ENCODE measurements around the gene GFM2.
"Not testable (repeated sequence)": the region's sequence is repeated elsewhere in the genome, so short reads cannot be mapped to it uniquely, and the experiment has no call there.

GFM2 gene, protein sequence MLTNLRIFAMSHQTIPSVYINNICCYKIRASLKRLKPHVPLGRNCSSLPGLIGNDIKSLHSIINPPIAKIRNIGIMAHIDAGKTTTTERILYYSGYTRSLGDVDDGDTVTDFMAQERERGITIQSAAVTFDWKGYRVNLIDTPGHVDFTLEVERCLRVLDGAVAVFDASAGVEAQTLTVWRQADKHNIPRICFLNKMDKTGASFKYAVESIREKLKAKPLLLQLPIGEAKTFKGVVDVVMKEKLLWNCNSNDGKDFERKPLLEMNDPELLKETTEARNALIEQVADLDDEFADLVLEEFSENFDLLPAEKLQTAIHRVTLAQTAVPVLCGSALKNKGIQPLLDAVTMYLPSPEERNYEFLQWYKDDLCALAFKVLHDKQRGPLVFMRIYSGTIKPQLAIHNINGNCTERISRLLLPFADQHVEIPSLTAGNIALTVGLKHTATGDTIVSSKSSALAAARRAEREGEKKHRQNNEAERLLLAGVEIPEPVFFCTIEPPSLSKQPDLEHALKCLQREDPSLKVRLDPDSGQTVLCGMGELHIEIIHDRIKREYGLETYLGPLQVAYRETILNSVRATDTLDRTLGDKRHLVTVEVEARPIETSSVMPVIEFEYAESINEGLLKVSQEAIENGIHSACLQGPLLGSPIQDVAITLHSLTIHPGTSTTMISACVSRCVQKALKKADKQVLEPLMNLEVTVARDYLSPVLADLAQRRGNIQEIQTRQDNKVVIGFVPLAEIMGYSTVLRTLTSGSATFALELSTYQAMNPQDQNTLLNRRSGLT

DNA sequence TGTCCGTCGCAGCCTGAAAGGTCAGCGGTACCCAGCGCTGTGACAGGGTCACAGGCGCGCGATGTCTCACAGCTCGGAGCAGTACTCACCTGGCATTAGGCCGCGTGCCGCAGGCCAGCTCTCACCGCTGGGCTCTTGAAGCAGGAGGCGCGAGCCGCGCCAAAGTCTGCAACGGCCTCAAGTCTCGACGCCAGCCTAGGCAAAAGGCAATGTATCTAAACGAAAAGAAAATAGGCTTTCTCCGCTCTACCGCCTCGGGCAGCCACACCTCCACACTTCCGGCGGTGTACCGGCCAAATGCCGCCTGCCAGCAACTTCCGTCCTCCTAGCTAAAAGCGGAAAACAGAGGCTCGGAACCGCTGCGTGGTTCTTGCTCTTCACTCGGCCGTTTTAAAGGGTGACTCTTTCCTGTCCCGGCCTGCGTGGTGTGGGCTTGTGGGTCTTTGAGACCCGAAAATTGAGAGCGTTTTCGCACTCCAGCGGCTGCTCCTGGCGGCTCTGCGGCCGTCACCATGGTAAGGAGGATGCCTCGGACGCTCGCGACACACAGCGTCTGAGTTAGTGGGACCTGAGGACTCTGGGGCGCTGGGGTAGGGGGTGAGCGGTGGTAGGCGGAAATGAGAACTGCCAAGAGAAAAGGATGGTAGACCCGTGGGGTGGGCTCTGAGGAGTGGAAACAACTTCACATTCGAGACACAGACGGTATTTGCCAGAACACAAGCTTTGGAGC is at the start of gene GFM2, which contains the start of gene NSA2:
GFM2 (minus strand) TSS at position 269 of the 730 bp plus-strand sequence. CDS start 3,375 bp downstream, outside the sequence.
NSA2 (plus strand) TSS at position 401 of the 730 bp plus-strand sequence; CDS start at position 513, 112 bp downstream.
- peak; percentile 91 for DNase-seq

DNA sequence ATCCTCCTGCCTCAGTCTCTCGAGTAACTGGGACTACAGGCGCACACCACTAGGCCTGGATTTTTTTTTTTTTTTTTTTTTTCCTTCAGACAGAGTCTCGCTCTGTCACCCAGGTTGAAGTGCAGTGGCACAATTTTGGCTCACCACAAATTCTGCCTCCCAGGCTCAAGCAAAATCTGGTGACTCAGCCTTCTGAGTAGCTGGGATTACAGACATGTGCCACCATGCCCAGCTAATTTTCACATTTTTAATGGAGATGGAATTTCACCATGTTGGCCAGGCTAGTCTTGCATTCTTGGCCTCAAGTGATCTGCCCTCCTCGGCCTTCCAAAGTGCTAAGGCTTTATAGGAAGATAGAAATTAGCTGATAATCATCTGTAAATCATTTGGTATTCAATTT is 44.0 kb upstream of the GFM2 start:
- no peak for DNase-seq

DNA sequence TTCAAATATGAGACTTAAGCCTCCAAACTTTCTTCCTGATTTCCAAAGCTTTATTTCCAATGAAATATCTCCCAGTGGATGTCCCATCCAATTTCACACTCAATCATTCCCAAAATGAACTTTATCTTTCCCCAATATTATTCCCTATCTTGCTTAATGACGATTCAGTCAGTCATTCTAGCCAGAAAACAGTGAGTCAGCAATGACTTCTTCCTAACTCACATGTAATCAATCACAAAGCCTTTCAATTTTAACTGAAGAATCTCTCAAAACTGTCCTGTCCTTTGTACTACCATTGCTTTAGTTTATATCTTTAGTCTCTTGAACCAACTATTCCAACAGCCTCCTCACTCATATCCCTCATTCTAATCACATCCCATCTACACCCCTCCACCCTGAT is 35.0 kb upstream of the GFM2 start:
- DNase-seq, result peak; percentile 56

DNA sequence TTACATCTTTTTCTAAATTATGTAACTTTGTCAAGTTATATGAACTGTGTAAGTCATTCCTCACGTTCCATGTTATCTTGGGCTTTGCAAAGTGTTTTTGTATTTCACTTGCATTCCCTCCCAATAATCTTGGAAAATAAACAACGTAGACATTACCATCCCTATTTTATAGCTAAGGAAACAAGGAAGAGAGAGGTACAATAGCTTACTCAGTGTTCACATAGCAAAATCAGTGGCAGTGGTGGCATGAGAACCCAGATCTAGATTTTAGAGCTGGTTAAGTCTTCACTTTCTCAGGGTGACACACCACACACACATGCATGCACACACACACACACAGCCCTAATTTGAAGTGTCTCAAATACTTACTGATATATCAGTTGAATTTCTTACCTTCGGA is 34.3 kb upstream of the GFM2 start:
- no peak for DNase-seq

DNA sequence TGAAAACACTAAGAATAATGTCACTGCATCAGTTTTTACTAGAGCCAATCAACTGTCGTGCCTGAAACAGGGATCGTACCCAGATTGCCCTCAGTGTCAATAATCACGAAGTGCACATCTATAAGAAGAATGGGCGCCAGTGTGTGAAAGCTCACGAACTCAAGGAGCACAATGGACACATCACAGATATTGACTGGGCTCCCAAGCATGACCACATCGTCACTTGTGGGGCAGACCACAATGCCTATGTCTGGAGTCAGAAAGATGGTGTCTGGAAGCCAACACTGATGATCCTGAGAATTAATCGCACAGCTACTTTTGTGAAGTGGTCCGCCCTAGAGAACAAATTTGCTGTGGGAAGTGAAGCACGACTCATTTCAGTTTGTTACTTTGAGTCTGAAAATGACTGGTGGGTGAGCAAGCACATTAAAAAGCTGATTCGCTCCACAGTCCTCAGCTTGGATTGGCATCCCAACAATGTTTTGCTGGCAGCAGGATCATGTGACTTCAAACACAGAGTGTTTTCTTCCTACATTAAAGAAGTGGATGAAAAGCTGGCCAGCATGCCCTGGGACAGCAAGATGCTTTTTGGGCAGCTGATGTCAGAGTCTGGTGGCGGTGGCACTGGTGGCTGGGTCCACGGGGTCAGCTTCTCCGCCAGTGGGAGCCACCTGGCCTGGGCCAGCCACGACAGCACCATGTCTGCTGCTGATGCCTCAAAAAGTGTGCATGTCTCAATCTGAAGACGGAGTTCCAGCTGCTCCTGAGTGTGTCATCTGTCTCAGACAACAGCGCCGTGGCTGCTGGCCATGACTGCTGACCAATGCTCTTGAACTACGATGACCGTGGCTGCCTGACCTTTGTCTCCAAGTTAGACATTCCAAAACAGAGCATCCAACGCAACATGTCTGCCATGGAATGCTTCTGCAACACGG is 32.3 kb upstream of the GFM2 start:
- peak; percentile 5 for DNase-seq

DNA sequence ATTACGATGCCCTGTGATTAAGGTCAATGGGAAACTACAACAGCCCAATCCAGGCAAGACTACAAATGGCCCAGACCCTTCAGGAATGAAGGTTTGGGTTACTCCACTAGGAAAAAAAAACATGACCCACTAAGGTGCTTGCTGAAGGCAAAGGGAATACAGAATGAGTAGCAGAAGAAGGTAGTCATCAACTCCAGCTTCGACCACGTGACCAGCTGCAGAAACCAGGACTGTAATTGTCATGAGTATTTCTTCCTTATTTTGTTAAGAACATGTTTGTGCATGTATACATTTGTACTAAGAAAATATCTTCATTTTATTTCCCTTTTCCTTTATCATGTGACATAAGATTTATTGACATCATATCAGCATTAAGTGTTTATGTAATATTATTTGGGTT is 24.8 kb upstream of the GFM2 start:
- not testable (repeated sequence) for DNase-seq

DNA sequence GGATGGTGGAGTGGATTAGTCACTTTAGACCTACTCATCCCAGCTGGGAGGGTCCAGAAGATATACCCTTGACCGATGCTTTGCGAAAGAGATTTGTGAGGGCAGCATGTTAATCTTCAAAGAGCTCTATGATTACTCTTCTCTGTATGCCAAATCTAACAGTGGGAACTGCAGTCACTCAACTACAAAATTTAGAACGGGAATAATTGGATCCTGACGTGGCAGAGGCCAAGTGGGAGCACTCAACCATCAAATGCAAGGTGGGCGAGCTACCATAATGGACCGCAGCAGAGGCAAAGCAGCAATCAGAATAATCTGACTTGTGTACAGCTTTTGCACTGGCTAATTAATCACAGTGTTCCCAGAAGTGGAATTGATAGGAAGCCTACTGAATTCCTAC is 20.5 kb upstream of the GFM2 start:
- no peak for DNase-seq

DNA sequence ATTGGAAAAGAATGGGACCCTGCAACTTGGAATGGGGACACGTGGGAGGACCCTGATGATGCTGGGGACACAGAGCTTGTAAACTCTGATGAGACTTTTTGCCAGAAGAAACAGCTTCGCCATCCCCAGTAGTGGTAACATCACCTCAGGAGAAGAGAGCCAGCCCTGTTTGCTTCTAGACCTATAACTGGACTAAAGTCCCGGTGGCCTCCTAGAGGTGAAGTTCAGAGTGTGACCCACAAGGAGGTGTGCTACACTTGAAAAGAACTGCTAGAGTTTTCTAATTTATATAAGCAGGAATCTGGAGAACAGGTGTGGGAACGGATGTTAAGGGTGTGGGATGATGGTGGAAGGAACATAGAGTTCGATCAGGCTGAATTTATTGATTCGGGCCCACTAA is 19.9 kb upstream of the GFM2 start:
- no peak for DNase-seq

DNA sequence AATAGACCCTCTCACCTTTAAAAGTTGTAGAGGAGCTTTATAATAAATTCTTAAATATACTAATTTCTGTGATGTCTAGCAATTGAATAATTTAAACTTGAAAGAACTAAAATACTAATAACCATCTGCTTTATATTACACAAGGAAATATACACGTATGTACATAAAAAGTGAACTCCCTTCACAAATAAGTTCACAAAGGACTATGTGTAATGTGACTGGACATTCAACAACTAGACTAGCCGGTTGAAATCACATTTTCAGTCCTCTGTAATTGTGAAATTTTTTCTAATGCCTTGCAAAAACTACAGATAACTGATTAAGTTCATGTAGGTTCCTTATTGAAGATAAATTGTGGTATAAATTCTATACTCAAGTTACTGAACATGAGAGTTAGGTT is 11.7 kb upstream of the GFM2 start:
- no peak for DNase-seq

DNA sequence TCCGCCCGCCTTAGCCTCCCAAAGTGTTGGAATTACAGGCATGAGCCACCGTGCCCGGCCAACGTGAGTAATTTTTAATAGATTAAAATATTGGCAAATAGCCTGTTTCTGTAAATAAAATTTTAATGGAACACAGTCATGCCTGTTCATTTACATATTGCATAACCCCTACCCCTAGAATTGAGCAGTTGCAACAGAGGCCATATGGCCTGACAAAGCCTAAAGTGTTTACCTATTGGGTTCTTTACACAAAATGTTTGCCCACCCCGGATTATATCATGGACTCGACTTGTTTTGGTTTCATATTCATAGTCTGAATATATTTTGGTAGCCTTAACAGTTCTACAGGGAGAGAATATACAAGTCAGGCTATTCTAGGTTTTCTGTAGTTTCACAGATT is 5.4 kb upstream of the GFM2 start:
- DNase-seq, result peak; percentile 51

DNA sequence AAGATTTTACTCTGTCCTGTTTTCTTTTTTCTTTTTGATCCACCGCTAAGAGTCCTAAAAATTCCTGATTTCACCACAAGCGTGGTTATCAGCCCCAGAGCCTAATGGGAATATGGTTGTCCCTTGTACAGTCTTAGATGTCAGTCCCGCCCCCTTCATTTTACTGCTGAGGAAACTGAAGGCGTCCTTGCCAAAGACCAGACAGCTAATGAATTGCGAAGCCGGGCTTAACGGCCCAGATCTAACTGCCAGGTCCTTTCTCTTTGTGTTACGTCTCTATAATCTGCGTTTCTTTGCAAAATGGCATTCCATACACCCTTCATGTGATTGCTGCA is 629 bp upstream of the GFM2 start:
- DNase-seq, result peak; percentile 49

DNA sequence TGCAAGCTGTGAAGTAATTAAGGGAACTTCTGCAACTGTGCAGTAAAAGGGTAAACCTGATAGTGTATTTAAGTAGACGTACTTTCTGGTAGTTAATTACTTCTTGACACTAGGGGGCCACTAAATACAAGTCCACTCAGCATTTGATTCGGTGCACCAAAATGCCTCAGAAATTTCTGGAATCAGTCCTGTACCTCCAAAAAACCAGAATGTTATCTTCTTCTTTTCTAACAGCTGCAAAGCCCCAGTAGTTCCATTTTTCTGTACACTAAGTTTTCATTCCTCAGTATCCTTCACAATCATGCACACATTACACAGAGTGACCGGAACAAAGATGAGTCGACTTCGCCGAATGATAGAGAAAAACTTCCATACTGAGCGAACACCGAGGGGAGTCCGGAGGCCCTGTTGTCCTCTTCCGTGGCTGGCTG is 484 bp downstream of the GFM2 start:
- peak; percentile 53 for DNase-seq

DNA sequence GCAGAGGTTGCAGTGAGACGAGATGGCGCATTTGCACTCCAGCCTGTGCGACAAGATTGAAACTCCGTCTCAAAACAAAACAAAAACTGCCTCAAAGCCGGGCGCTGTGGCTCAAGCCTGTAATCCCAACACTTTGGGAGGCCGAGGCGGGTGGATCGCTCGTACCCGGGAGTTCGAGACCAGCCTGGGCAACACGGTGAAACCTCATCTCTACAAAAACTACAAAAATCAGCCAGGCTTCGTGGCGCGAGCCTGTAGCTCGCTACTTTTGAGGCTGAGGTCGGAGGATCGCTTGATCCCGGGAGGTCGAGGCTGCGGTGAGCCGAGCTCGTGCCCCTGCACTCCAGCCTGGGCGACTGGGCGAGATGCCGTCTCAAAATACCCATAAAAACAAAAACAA is 988 bp downstream of the GFM2 start:
- DNase-seq, result no peak

DNA sequence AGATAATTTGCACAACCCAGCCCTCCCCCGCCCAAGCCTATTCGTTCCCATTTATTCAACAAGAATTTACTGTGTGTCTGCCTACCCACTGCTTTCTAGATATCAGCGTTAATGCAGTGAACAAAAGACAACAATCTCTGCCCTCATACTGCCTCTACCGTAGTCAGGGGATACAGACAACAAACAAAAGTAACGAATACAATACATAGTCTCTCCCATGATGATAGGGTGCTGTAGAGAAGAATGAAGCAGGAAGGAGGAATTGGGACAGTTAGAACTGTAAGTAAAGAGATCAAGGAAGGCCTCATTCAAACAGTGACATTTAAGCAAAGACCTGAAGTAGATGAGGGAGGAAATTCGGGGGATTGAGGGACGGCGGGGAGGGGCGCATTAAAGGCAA is 1.7 kb downstream of the GFM2 start:
- no peak for DNase-seq

DNA sequence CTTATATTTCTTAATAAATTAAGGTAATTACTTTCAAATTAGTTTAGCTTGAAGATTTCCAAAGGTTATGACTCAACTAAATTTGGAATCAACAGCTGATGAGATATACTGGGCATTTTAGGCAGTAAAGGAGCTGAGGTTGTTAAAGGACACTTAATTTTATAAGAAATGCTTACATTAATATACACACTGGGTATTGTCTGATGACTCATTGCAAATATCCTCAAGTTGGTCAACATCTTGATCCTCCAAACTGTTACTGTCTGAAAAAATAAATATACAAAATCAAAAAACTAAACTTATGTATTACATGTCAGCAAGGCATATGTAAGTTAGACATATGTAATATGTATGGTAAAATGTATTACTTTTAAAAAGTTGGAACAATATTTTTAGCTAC is 3.4 kb downstream of the GFM2 start:
- DNase-seq, result no peak

DNA sequence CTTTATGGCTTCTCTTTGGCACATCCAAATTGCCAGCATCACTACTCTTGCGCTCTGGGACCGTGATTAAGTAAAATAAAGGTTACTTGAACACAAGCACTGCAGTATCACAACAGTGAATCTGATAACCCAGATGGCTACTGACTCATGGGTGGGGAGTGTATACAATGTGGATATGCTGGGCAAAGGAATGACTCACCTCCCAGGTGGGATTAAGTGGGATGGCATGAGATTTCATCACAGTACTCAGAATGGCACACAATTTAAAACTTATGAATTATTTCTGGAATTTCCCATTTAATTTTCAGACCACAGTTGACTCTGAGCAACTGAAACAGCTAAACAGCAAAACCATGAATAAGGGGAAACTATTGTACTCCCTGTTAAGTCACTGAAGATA is 4.3 kb downstream of the GFM2 start:
- DNase-seq, result peak; percentile 65

DNA sequence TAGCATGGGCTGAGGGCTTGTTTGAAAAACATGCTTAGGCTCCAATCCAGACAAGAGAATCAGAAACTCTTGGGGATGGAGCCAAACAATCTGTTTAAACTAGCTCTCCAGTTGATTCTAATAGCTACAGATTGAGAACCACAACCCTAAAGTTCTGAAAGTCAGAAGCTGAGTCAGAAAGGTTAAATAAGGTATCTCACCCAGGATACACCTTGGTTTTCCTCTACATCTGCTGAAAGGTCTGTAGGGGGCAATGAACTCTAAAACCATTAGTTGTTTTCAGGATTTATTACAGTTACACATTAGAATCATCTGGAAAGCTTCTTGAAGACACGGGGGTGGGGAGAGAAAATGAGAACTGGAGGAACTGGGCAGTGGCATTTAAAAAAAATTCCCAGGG is 5.7 kb downstream of the GFM2 start:
- DNase-seq, result no peak

DNA sequence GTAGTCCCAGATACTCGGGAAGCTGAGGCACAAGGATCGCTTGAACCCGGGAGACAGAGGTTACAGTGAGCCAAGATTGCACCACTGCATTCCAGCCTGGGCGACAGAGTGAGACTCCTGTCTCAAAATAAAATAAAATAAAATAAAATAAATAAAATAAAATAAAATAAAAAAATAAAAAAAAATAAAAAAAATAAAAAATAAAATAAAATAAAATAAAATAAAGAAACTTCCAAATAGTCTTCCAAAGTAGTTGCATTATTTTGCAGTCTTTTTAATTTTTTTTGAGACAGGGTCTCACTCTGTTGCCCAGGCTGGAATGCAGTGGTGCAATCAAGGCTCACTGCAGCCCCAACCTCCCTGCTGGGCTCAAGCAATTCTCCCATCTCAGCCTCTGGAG is 18.2 kb downstream of the GFM2 start:
- not testable (repeated sequence) for DNase-seq

DNA sequence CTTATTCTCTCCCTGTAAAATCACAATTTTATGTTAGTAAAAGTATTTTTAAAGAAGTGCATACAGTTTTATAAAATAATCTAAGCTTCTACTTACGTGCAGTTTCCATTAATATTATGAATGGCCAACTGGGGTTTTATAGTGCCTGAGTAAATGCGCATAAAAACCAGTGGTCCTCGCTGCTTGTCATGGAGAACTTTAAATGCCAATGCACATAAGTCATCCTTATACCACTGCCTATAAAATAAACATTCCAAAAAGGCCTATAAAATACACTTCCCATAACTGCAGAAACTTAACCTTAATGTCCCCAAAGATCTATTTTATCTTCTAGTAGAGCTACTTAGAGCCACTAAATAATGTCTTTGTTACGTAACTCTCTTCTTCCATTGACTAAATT is 28.5 kb downstream of the GFM2 start:
- no peak for DNase-seq

DNA sequence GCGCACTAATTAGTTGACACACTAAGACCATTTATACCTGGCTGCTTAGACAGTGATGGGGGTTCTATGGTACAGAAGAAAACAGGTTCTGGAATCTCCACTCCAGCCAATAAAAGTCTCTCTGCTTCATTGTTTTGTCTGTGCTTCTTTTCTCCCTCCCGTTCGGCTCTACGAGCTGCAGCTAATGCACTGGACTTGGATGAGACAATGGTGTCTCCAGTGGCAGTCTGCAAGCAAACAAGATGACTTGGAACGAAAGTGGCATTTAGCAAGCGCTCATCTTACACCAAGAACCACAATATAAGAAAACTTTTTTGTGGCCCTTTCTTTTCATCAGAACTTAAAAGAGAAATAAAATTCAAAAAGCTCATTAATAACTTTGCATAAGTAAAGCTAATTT is 30.2 kb downstream of the GFM2 start:
- DNase-seq, result no peak

DNA sequence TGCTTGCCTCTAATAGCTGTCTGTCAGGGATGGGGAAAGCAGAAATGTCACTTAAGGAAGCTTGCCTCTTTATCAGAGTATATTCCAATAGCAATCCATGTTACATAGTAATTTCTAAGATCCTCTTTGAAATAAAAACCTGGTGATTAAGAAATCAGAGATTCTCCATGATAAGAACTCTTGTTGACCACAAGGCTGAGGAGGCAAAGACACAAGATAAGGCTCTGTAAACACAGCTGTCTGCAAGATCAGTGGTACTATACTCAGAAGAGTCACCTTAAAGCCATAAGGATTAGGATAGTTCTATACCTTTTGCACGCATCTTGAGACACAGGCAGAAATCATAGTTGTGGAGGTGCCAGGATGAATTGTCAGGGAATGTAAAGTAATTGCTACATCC is 41.6 kb downstream of the GFM2 start:
- no peak for DNase-seq

DNA sequence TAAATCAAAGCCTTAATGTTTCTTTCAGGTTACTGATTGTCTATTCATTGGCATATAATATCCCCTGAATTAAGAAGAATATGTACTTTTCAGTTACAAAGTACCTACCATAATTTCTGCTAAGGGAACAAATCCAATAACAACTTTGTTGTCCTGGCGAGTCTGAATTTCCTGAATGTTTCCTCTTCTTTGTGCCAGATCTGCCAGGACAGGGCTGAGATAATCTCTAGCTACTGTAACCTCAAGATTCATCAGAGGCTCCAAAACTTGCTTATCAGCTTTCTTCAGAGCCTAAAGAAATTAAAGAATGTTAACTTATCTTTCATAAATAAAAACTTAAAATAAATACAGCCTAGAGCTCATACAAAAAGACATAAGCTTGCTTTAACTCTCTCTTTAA is 44.6 kb downstream of the GFM2 start:
- DNase-seq, result no peak
